Lower leg skin (tissue), 4 donors: ENCODE data around the gene HOXC4. TPM values are rescaled to one million over a fixed set of nuclear protein-coding genes. Genes with fewer than 3 reads are reported as not detected.

Experiments used
- DNase-seq, 2 donors: peaks; one replicate each; pipeline ENCODE4 v3.0.0-alpha.2; 2019; ENCODE audit warnings: low spot score in 2 of 2
- H3K4me3 ChIP-seq: fragments of 200-600 bp; sonication (generic); 2 replicates; pipeline ENCODE4 v1.5.1; 2017; ENCODE audit warnings: mild to moderate bottlenecking, low read depth; ENCODE audit not compliant: poor library complexity, severe bottlenecking
- POLR2A ChIP-seq, 2 donors: fragments of 450-650 bp; IDR thresholded peaks; one replicate each; pipeline ENCODE4 v1.6.1; 2016 to 2017; ENCODE audit warnings: antibody characterized with exemption in 2 of 2, mild to moderate bottlenecking in 1 of 2, moderate library complexity in 1 of 2
- WGBS, 2 donors: methylation state at CpG; one replicate each; pipeline ENCODE4 v1.1.5; 2018; 5-methylcytosine and 5-hydroxymethylcytosine counted together
- intact Hi-C: fragments of 100-400 bp; cut with DNase I; formaldehyde crosslinking; loops from one replicate; pipeline ENCODE4 v1.15.0; 2023; ENCODE audit warnings: low total_unique reads
- total RNA-seq, 4 donors: library from RNA; depleted of rRNA; stranded (reverse); fragments of >200 nt; gene quantifications; one replicate each; pipeline ENCODE4 v1.1.0, GENCODE V29; 2016
- TF ChIP-seq, protein P1 (sequence below), 3 donors: fragments of 450-650 bp; IDR thresholded peaks; one replicate each; pipeline ENCODE4 v1.5.1; 2016; ENCODE audit warnings: antibody characterized with exemption in 3 of 3, mild to moderate bottlenecking in 3 of 3, moderate library complexity in 2 of 3

The HOXC4 gene
- total RNA-seq, 4 donors from 2014 or later: 1.7 to 6.1 (median 3.2) TPM

DNA sequence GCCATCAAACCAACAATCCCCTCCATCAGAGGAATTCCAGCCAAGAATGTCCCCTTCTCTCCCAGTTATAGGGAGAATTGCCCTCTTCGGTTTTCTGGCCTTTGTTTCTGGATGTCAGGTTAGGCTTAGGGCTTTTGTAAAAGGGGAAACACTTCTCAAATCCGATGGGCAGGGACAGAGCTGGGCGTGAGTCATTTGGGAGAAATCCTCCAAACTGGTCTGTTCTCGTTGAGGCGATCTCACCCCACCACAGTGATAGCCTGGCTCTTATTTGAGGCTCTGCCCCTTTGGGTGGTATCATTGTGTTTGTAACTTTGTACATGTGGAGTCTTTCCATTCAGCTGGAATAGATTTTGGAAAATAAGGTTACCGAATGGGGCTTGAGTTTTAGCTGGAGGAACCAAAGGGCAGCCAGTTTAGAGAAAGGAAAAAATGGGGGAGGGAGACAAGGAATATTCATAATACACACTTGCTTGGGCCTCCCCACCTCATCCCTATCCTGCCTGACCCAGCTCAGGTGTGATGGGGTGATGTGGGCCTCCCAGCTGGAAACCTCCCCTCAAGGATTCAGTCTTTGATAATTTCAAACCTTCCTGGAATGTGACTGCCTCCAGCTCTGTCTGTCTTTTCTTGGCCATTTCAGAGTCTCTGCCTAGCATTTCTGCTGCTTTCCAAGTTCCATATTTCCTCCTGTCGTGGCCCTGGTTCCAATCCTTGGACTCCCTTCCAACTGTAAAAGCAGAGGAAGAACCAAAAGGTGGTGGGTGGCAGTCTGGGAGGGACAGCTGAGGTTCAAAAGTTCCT lies 7.5 kb downstream of the HOXC4 start:
- intact Hi-C loops: no loop called here
- TF ChIP-seq, protein P1, sequence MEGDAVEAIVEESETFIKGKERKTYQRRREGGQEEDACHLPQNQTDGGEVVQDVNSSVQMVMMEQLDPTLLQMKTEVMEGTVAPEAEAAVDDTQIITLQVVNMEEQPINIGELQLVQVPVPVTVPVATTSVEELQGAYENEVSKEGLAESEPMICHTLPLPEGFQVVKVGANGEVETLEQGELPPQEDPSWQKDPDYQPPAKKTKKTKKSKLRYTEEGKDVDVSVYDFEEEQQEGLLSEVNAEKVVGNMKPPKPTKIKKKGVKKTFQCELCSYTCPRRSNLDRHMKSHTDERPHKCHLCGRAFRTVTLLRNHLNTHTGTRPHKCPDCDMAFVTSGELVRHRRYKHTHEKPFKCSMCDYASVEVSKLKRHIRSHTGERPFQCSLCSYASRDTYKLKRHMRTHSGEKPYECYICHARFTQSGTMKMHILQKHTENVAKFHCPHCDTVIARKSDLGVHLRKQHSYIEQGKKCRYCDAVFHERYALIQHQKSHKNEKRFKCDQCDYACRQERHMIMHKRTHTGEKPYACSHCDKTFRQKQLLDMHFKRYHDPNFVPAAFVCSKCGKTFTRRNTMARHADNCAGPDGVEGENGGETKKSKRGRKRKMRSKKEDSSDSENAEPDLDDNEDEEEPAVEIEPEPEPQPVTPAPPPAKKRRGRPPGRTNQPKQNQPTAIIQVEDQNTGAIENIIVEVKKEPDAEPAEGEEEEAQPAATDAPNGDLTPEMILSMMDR (IDR thresholded peaks at IDR 0.05): no peak
- no peak for TF ChIP-seq POLR2A (IDR thresholded peaks at IDR 0.05)
- DNase-seq: no peak
- WGBS, 2 donors: 48 to 60% methylated on average over 7 of the region's 7 CpGs
- no peak overlapping the region for H3K4me3 ChIP-seq

DNA sequence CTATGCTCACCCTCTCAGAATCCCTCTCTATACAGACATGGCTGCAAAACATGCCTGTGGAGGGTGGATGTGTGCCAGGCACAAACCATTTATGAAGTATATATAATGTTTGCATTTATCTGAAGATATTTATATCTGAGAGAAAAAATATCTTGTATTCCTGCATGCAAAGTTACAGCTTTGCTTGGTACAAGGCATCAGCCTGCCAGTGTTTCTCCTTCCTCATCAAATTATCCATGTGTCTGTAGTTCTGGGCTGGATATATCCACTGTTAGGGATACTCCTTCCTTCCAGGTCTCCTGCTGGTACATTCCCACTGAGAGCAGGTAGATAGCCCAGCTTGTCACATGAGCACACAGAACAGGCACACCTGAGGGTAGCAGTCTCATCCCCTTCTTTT lies 12.0 kb downstream of the HOXC4 start:
- H3K4me3 ChIP-seq: no peak overlapping the region
- TF ChIP-seq, protein P1 (IDR thresholded peaks at IDR 0.05): no peak
- TF ChIP-seq POLR2A (IDR thresholded peaks at IDR 0.05): no peak
- intact Hi-C loops: no loop called here
- DNase-seq: no peak

GRCh38 chr12:54066408-54066807 lies 12.8 kb downstream of the HOXC4 start:
- intact Hi-C loops: no loop called here
- H3K4me3 ChIP-seq: no peak overlapping the region
- TF ChIP-seq, protein P1 (IDR thresholded peaks at IDR 0.05): no peak
- TF ChIP-seq POLR2A (IDR thresholded peaks at IDR 0.05): no peak
- DNase-seq: no peak
- WGBS, 2 donors: 86 to 96% methylated on average over 1 of the region's 1 CpG

DNA sequence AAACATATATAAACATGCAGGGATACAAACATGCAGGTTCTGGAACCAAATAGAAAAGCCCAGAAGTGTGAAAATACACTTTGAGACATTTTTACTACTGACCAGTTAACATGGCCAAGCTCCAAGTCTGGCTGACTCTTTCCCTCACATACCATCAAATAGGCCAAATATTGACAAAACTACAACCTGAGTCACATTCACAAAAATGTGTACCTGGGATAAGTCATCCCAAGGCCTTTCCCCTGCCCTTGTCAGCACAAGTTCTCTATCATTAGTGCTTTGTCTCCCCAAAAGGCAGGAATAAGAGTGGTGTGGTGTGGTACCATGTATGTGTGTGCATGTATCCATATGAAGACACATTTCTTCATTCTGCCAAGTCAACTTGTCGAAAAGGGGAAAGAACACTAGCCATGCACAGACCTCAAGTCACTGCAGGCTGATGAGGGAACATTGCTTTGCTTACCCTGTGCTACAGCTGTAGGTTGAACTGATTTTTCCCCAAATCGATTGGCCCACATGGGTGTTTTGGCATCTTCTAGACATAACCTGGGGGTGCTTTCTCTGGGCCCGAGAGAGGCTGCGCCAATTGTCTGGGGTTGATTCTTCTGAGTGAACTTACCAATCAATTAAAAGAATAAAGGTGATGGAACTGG lies 14.9 kb downstream of the HOXC4 start:
- no peak for DNase-seq
- WGBS, 2 donors: 79 to 87% methylated on average over 4 of the region's 4 CpGs
- H3K4me3 ChIP-seq: no peak overlapping the region
- TF ChIP-seq, protein P1 (IDR thresholded peaks at IDR 0.05): no peak
- TF ChIP-seq POLR2A (IDR thresholded peaks at IDR 0.05): no peak
- intact Hi-C loops: no loop called here

- H3K4me3 ChIP-seq: no peak overlapping the region
- intact Hi-C loops: no loop called here
- 78 to 79% methylated on average over 1 of the region's 1 CpG for WGBS, 2 donors
- TF ChIP-seq, protein P1 (IDR thresholded peaks at IDR 0.05): no peak
- no peak for TF ChIP-seq POLR2A (IDR thresholded peaks at IDR 0.05)
- no peak for DNase-seq
Measured at GRCh38 chr12:54071942-54072341, 18.3 kb downstream of the HOXC4 start.
